NK-92 treated with Interleukin-12 subunit alpha and Interleukin-12 subunit beta, amount 100 ng/mL, for 24 hours (cell line): ENCODE results near the gene PACRG.

Experiments
- DNase-seq: peaks from one replicate; lab custom pipeline; 2025; lab: John Stamatoyannopoulos, UW

The PACRG gene

GRCh38 chr6:163199371-163199770, 471.6 kb downstream of the PACRG start:
- no peak for DNase-seq

- no peak for DNase-seq
Measured at GRCh38 chr6:163200289-163200688, 472.5 kb downstream of the PACRG start.

GRCh38 chr6:163200694-163201093, 472.9 kb downstream of the PACRG start:
- DNase-seq: no peak

- no peak for DNase-seq
Measured at GRCh38 chr6:163201855-163202254, 474.1 kb downstream of the PACRG start.

- no peak for DNase-seq
Measured at GRCh38 chr6:163206196-163206595, 478.4 kb downstream of the PACRG start.

- DNase-seq: no peak
Measured at GRCh38 chr6:163207431-163208383, 479.9 kb downstream of the PACRG start.

- DNase-seq: no peak
Measured at GRCh38 chr6:163209005-163209404, 481.2 kb downstream of the PACRG start.

GRCh38 chr6:163212123-163212522, 484.3 kb downstream of the PACRG start:
- DNase-seq: no peak

GRCh38 chr6:163214259-163214658, 486.5 kb downstream of the PACRG start:
- no peak for DNase-seq

- no peak for DNase-seq
Measured at GRCh38 chr6:163218361-163218894, 490.7 kb downstream of the PACRG start.

GRCh38 chr6:163226181-163226835, 498.5 kb downstream of the PACRG start:
- no peak for DNase-seq

- DNase-seq: no peak
Measured at GRCh38 chr6:163226836-163227485, 499.2 kb downstream of the PACRG start.

GRCh38 chr6:163228041-163228440, 500.3 kb downstream of the PACRG start:
- no peak for DNase-seq

GRCh38 chr6:163229050-163229449, 501.3 kb downstream of the PACRG start:
- DNase-seq: no peak

- DNase-seq: no peak
Measured at GRCh38 chr6:163230901-163231300, 503.1 kb downstream of the PACRG start.

- no peak for DNase-seq
Measured at GRCh38 chr6:163231356-163232014, 503.7 kb downstream of the PACRG start.

GRCh38 chr6:163232015-163232523, 504.3 kb downstream of the PACRG start:
- DNase-seq: no peak

GRCh38 chr6:163232649-163233048, 504.9 kb downstream of the PACRG start:
- no peak for DNase-seq

- DNase-seq: no peak
Measured at GRCh38 chr6:163237110-163237509, 509.3 kb downstream of the PACRG start.

- no peak for DNase-seq
Measured at GRCh38 chr6:163239572-163240340, 512.0 kb downstream of the PACRG start.

GRCh38 chr6:163240556-163240955, 512.8 kb downstream of the PACRG start:
- DNase-seq: no peak
